Natural killer cell treated with Interleukin-12 subunit alpha and Interleukin-12 subunit beta and Interleukin-15 and Interleukin-18, amount 100 ng/mL, for 72 hours (primary cell): ENCODE data around the gene PPP1R13B. TPM values are rescaled to one million over a fixed set of nuclear protein-coding genes. Genes with fewer than 3 reads are reported as not detected.

Experiments
- ATAC-seq, 2 donors: fragments of 150-1000 bp; cut with Tn5 transposase in 1 of 2; sonication (Bioruptor Pico), chemical (Tn5 transposase) in 1 of 2; 2 replicates each; pipeline ENCODE4 v1.10.0; 2021
- DNase-seq: peaks from one replicate; pipeline ENCODE4 v3.0.0; 2022; ENCODE audit warnings: low spot score
- H3K27ac Mint-ChIP-seq, 2 donors: 1 replicate in 1 of 2; 2 replicates in 1 of 2; pipeline ENCODE4 v1.8.0; 2022; ENCODE audit warnings: mixed read lengths in 2 of 2, mild to moderate bottlenecking in 1 of 2, moderate library complexity in 1 of 2
- H3K27me3 Mint-ChIP-seq, 2 donors: 1 replicate in 1 of 2; 2 replicates in 1 of 2; pipeline ENCODE4 v1.8.0; 2022; ENCODE audit warnings: mixed read lengths in 2 of 2
- H3K36me3 Mint-ChIP-seq: one replicate; pipeline ENCODE4 v1.8.0; 2022; ENCODE audit warnings: mixed read lengths
- H3K4me1 Mint-ChIP-seq, 2 donors: 1 replicate in 1 of 2; 2 replicates in 1 of 2; pipeline ENCODE4 v1.8.0; 2022; ENCODE audit warnings: low read depth in 2 of 2, mixed read lengths in 2 of 2, mild to moderate bottlenecking in 1 of 2
- H3K4me3 Mint-ChIP-seq: one replicate; pipeline ENCODE4 v1.8.0; 2022; ENCODE audit warnings: mixed read lengths
- H3K9me3 Mint-ChIP-seq: 2 replicates; pipeline ENCODE4 v1.8.0; 2022; ENCODE audit warnings: mixed read lengths
- total RNA-seq, 2 donors: library from RNA; stranded (reverse); gene quantifications; one replicate each; pipeline ENCODE4 v1.2.3, GENCODE V29; 2022

Gene PPP1R13B
- total RNA-seq, 2 donors from 2014 or later, result 14.4 to 25.7 TPM

GRCh38 chr14:103859416-103860202 lies 12.2 kb upstream of the PPP1R13B start:
- Mint-ChIP-seq H3K27me3 (peaks cover 0 to 4% of the 10 kb centered on the region in 2 donors), H3K4me3 (no peak overlapping the region), H3K4me1 (peaks cover 0 to 3% of the 10 kb centered on the region in 2 donors), H3K27ac (no peak overlapping the region), H3K36me3 (no peaks in the 10 kb centered on the region), H3K9me3 (no peaks in the 10 kb centered on the region)
- no peak for ATAC-seq
- DNase-seq, result no peak

- H3K9me3 Mint-ChIP-seq, result no peaks in the 10 kb centered on the region
- peaks cover 0 to 5% of the 10 kb centered on the region in 2 donors for H3K4me1 Mint-ChIP-seq
- peaks cover 0 to 4% of the 10 kb centered on the region in 2 donors for H3K27me3 Mint-ChIP-seq
- H3K27ac Mint-ChIP-seq, result no peak overlapping the region
- no peak for DNase-seq
- peak in 1 of 2 donors; percentile 31 for ATAC-seq
- no peak overlapping the region for H3K4me3 Mint-ChIP-seq
- no peaks in the 10 kb centered on the region for H3K36me3 Mint-ChIP-seq
Measured at GRCh38 chr14:103858063-103858781, 10.8 kb upstream of the PPP1R13B start.

GRCh38 chr14:103857256-103857655 lies 9.9 kb upstream of the PPP1R13B start:
- Mint-ChIP-seq H3K9me3 (no peaks in the 10 kb centered on the region), H3K4me3 (no peak overlapping the region), H3K27ac (no peak overlapping the region), H3K36me3 (no peaks in the 10 kb centered on the region), H3K4me1 (peaks cover 0 to 5% of the 10 kb centered on the region in 2 donors), H3K27me3 (peaks cover 0 to 4% of the 10 kb centered on the region in 2 donors)
- ATAC-seq, result no peak
- DNase-seq, result no peak

- Mint-ChIP-seq H3K27ac (no peak overlapping the region), H3K27me3 (peaks cover 0 to 2% of the 10 kb centered on the region in 2 donors), H3K4me3 (no peak overlapping the region), H3K9me3 (no peaks in the 10 kb centered on the region), H3K4me1 (peaks cover 0 to 5% of the 10 kb centered on the region in 2 donors), H3K36me3 (no peaks in the 10 kb centered on the region)
- no peak for DNase-seq
- ATAC-seq, result no peak
Measured at GRCh38 chr14:103856607-103857006, 9.2 kb upstream of the PPP1R13B start.

GRCh38 chr14:103856105-103856504 lies 8.7 kb upstream of the PPP1R13B start:
- Mint-ChIP-seq H3K9me3 (no peaks in the 10 kb centered on the region), H3K4me1 (peaks cover 0 to 5% of the 10 kb centered on the region in 2 donors), H3K27me3 (no peaks in the 10 kb centered on the region), H3K4me3 (no peak overlapping the region), H3K36me3 (no peaks in the 10 kb centered on the region), H3K27ac (no peak overlapping the region)
- no peak for DNase-seq
- ATAC-seq, result no peak

GRCh38 chr14:103855734-103856095 lies 8.3 kb upstream of the PPP1R13B start:
- DNase-seq, result no peak
- Mint-ChIP-seq H3K9me3 (no peaks in the 10 kb centered on the region), H3K27ac (no peak overlapping the region), H3K27me3 (no peaks in the 10 kb centered on the region), H3K4me1 (peaks cover 0 to 5% of the 10 kb centered on the region in 2 donors), H3K36me3 (no peaks in the 10 kb centered on the region), H3K4me3 (no peak overlapping the region)
- ATAC-seq, result no peak

GRCh38 chr14:103854822-103855733 lies 7.7 kb upstream of the PPP1R13B start:
- no peak overlapping the region for H3K4me3 Mint-ChIP-seq
- DNase-seq (no peak), ATAC-seq (peak in 1 of 2 donors; percentile 36)
- peak overlapping the region in 1 of 2 donors; percentile 12 for H3K27ac Mint-ChIP-seq
- no peaks in the 10 kb centered on the region for H3K36me3 Mint-ChIP-seq
- H3K4me1 Mint-ChIP-seq, result peaks cover 0 to 5% of the 10 kb centered on the region in 2 donors
- no peaks in the 10 kb centered on the region for H3K9me3 Mint-ChIP-seq
- H3K27me3 Mint-ChIP-seq, result no peaks in the 10 kb centered on the region

- no peak overlapping the region for H3K4me3 Mint-ChIP-seq
- ATAC-seq (no peak), DNase-seq (no peak)
- H3K36me3 Mint-ChIP-seq, result no peaks in the 10 kb centered on the region
- peaks cover 0 to 5% of the 10 kb centered on the region in 2 donors for H3K4me1 Mint-ChIP-seq
- no peaks in the 10 kb centered on the region for H3K9me3 Mint-ChIP-seq
- no peaks in the 10 kb centered on the region for H3K27me3 Mint-ChIP-seq
- peak overlapping the region in 1 of 2 donors; percentile 12 for H3K27ac Mint-ChIP-seq
Measured at GRCh38 chr14:103854017-103854808, 6.8 kb upstream of the PPP1R13B start.

GRCh38 chr14:103849151-103849886 lies 1.9 kb upstream of the PPP1R13B start:
- Mint-ChIP-seq H3K4me1 (peaks cover 9% of the 10 kb centered on the region in 2 donors), H3K27me3 (no peaks in the 10 kb centered on the region), H3K27ac (no peak overlapping the region), H3K36me3 (no peaks in the 10 kb centered on the region), H3K9me3 (no peaks in the 10 kb centered on the region), H3K4me3 (peak overlapping the region; percentile 73)
- DNase-seq (no peak), ATAC-seq (no peak)

GRCh38 chr14:103848175-103849077 lies 1.1 kb upstream of the PPP1R13B start:
- H3K36me3 Mint-ChIP-seq, result no peaks in the 10 kb centered on the region

GRCh38 chr14:103846543-103847450 lies 578 bp downstream of the PPP1R13B start:
- H3K4me1 Mint-ChIP-seq, result peaks cover 9% of the 10 kb centered on the region in 2 donors
- H3K27me3 Mint-ChIP-seq, result no peaks in the 10 kb centered on the region
- ATAC-seq (peak; percentile 63 to 72), DNase-seq (peak; percentile 68)
- no peaks in the 10 kb centered on the region for H3K9me3 Mint-ChIP-seq
- peak overlapping the region in 1 of 2 donors; percentile 63 for H3K27ac Mint-ChIP-seq
- H3K36me3 Mint-ChIP-seq, result no peaks in the 10 kb centered on the region
- peak overlapping the region; percentile 84 for H3K4me3 Mint-ChIP-seq

More at GRCh38 chr14:103848175-103849077, 1.1 kb upstream of the PPP1R13B start:
- H3K4me1 Mint-ChIP-seq, result peaks cover 9% of the 10 kb centered on the region in 2 donors
- H3K4me3 Mint-ChIP-seq, result peak overlapping the region; percentile 73
- H3K9me3 Mint-ChIP-seq, result no peaks in the 10 kb centered on the region
- no peaks in the 10 kb centered on the region for H3K27me3 Mint-ChIP-seq
- ATAC-seq (no peak), DNase-seq (no peak)
- no peak overlapping the region for H3K27ac Mint-ChIP-seq
